HEK293 (cell line): ENCODE measurements around the gene MLKL.

ENCODE experiments used
- CTCF ChIP-seq: fragments of 450-650 bp; formaldehyde crosslinking; IDR thresholded peaks from 2 replicates; pipeline ENCODE4 v1.5.1; 2016; ENCODE audit warnings: missing biosample characterization, missing genetic modification characterization
- ZNF174 ChIP-seq: fragments of 450-650 bp; formaldehyde crosslinking; IDR thresholded peaks from 2 replicates; pipeline ENCODE4 v1.5.0; 2017; ENCODE audit warnings: missing biosample characterization, mild to moderate bottlenecking, missing genetic modification characterization
- ZNF76 ChIP-seq: fragments of 450-650 bp; formaldehyde crosslinking; IDR thresholded peaks from 2 replicates; pipeline ENCODE4; 2016; ENCODE audit warnings: low read depth, missing biosample characterization, missing genetic modification characterization, borderline replicate concordance

DNA sequence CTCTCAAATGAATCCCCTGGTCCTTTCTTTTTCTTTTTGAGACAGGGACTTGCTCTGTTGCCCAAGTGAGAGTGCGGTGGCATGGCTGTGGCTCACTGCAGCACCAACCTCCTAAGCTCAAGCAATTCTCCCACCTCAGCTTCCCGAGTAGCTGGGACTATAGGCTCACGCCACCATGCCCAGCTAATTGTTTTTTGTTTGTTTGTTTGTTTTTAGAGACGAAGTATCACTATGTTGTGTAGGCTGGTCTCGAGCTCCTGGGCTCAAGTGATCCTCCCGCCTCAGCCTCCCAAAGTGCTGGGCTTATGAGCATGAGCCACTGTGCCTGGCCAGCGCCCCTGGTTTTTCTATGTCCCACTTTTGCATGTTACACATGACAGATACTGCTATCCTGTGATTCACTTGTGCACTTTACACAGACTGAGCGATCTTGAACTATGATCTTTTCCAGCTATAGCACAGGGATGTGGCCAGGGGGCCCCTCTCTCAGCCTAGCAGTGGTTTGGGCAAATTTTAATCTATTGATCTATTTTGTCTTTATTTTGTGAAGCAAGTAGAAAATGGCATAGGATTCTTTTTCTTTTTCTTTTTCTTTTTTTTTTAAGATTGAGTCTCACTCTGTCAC is 31.3 kb upstream of the MLKL start:
- no peak for TF ChIP-seq ZNF174
- TF ChIP-seq ZNF76 (tag by site-specific recombination), result no peak
- TF ChIP-seq CTCF, result no peak
